B cell (primary cell): Measurements from ENCODE around the gene IL17RC. TPM values are rescaled to one million over a fixed set of nuclear protein-coding genes. Genes with fewer than 3 reads are reported as not detected.

Experiments used
- ATAC-seq: fragments of 200-7000 bp; cut with Tn5 transposase; one replicate; pipeline ENCODE4 v1.10.0; 2021; ENCODE audit warnings: low read depth, mild to moderate bottlenecking, moderate number of reproducible peaks, moderate library complexity
- CTCF ChIA-PET: fragments of 350-600 bp; sonication (Branson Sonifier 250); formaldehyde crosslinking; loops from one replicate; lab custom pipeline; 2021; ENCODE audit warnings: antibody characterized with exemption, inconsistent platforms; lab: Charles Lee
- POLR2A ChIA-PET: fragments of 350-600 bp; sonication (Branson Sonifier 250); formaldehyde crosslinking; loops from one replicate; lab custom pipeline; 2021; ENCODE audit warnings: antibody characterized with exemption; lab: Charles Lee
- DNase-seq: peaks from one replicate; pipeline ENCODE4 v3.0.0; 2013
- H2AFZ ChIP-seq: 2 replicates; pipeline ENCODE4 v1.6.1; 2012; ENCODE audit warnings: mild to moderate bottlenecking, low read depth, low read length; ENCODE audit not compliant: insufficient read depth, poor library complexity, severe bottlenecking
- H3K27ac ChIP-seq, 2 donors: 1 replicate in 1 of 2; 2 replicates in 1 of 2; pipeline ENCODE4 v1.5.1; 2012 to 2013; ENCODE audit warnings: low read length in 2 of 2, mild to moderate bottlenecking in 2 of 2, moderate library complexity in 1 of 2
- H3K27me3 ChIP-seq, 4 experiments: fragments of 200-600 bp in 1 of 4; sonication (generic) in 1 of 4; replicated peaks in 1 of 4; 1 replicate in 2 of 4; 2 replicates in 2 of 4; pipeline versions ENCODE4 v1.6.1 to v1.7.0; 2013 to 2016; ENCODE audit warnings: low read length in 3 of 4, mild to moderate bottlenecking in 2 of 4, mixed read lengths in 1 of 4, moderate library complexity in 1 of 4; ENCODE audit not compliant: insufficient read depth in 4 of 4, control insufficient read depth in 3 of 4; ENCODE audit errors: control extremely low read depth in 1 of 4
- H3K36me3 ChIP-seq, 2 experiments: replicated peaks in 1 of 2; 1 replicate in 1 of 2; 2 replicates in 1 of 2; pipeline versions ENCODE4 v1.6.1 to v1.7.1; 2013; ENCODE audit warnings: low read length in 1 of 2; ENCODE audit not compliant: insufficient read depth in 2 of 2, control insufficient read depth in 1 of 2; ENCODE audit errors: control extremely low read depth in 1 of 2, extremely low read depth in 1 of 2
- H3K4me1 ChIP-seq, 2 donors: fragments of 200-600 bp in 1 of 2; sonication (generic) in 1 of 2; 1 replicate in 1 of 2; 2 replicates in 1 of 2; pipeline versions ENCODE4 v1.5.1 to v1.6.1; 2013 to 2017; ENCODE audit warnings: low read length in 2 of 2; ENCODE audit not compliant: control insufficient read depth in 2 of 2, insufficient read depth in 2 of 2
- H3K4me2 ChIP-seq: replicated peaks from 2 replicates; pipeline ENCODE3; 2012; ENCODE audit warnings: mild to moderate bottlenecking, low read depth, low read length; ENCODE audit not compliant: poor library complexity, severe bottlenecking
- H3K4me3 ChIP-seq, 5 experiments: fragments of 200-600 bp in 1 of 5; sonication (generic) in 1 of 5; 1 replicate in 3 of 5; 2 replicates in 2 of 5; pipeline versions ENCODE4 v1.5.1 to v1.7.0; 2011 to 2016; ENCODE audit warnings: low read length in 4 of 5, mild to moderate bottlenecking in 4 of 5, low read depth in 2 of 5, control low read depth in 1 of 5, moderate library complexity in 1 of 5; ENCODE audit not compliant: insufficient read depth in 1 of 5; ENCODE audit errors: control extremely low read depth in 1 of 5, extremely low read depth in 1 of 5
- H3K79me2 ChIP-seq: fragments of 200-600 bp; sonication (generic); one replicate; pipeline ENCODE4 v1.6.0; 2016; ENCODE audit warnings: low read length; ENCODE audit not compliant: control insufficient read depth, insufficient read depth
- H3K9ac ChIP-seq: fragments of 200-600 bp; sonication (generic); 2 replicates; pipeline ENCODE4 v1.6.1; 2017; ENCODE audit warnings: mild to moderate bottlenecking, low read length, moderate library complexity
- H3K9me3 ChIP-seq, 3 donors: one replicate each; pipeline versions ENCODE4 v1.6.1 to v1.7.1; 2013; ENCODE audit warnings: low read length in 2 of 3; ENCODE audit not compliant: control insufficient read depth in 2 of 3, insufficient read depth in 1 of 3; ENCODE audit errors: control extremely low read depth in 1 of 3
- H4K20me1 ChIP-seq: 2 replicates; pipeline ENCODE4 v1.6.0; 2012; ENCODE audit warnings: mild to moderate bottlenecking, low read length; ENCODE audit not compliant: insufficient read depth, control insufficient read depth, poor library complexity, severe bottlenecking
- H3K27ac Mint-ChIP-seq: one replicate; pipeline ENCODE4 v1.8.0; 2021; ENCODE audit warnings: mixed read lengths
- H3K27me3 Mint-ChIP-seq: one replicate; pipeline ENCODE4 v1.8.0; 2021; ENCODE audit warnings: mixed read lengths
- H3K4me1 Mint-ChIP-seq: one replicate; pipeline ENCODE4 v1.8.0; 2021; ENCODE audit warnings: mixed read lengths
- H3K4me3 Mint-ChIP-seq: one replicate; pipeline ENCODE4 v1.8.0; 2021; ENCODE audit warnings: mixed read lengths
- H3K9me3 Mint-ChIP-seq: one replicate; pipeline ENCODE4 v1.8.0; 2022; ENCODE audit warnings: mixed read lengths; ENCODE audit not compliant: insufficient read depth
- EZH2 ChIP-seq: IDR thresholded peaks from 2 replicates; pipeline ENCODE4 v1.6.1; 2012; ENCODE audit warnings: borderline replicate concordance, low read depth, mild to moderate bottlenecking, moderate library complexity, low read length; ENCODE audit not compliant: insufficient read depth, poor library complexity, severe bottlenecking
- WGBS: methylation state at CpG from one replicate; pipeline ENCODE4 v1.1.5; 2013; ENCODE audit warnings: missing lambda C conversion rate; ENCODE audit not compliant: insufficient coverage; 5-methylcytosine and 5-hydroxymethylcytosine counted together
- intact Hi-C: fragments of 100-400 bp; cut with micrococcal nuclease; formaldehyde crosslinking; loops from one replicate; pipeline ENCODE4 v1.10.0; 2022
- polyA plus RNA-seq: library from polyadenylated mRNA; depleted of rRNA; stranded (reverse); fragments of >200 nt; gene quantifications from 2 replicates; pipeline ENCODE4 v1.2.3, GENCODE V29; 2012
- total RNA-seq, 2 donors: library from RNA; stranded (reverse); fragments of 120-200 nt in 1 of 2; gene quantifications; 1 replicate in 1 of 2; 2 replicates in 1 of 2; pipeline versions ENCODE4 v1.2.3 to v1.2.4, GENCODE V29; 2013 to 2022
- TF ChIP-seq, protein P1 (sequence below): fragments of 200-600 bp; IDR thresholded peaks from one replicate; pipeline ENCODE4 v1.8.0; 2022; ENCODE audit warnings: antibody characterized with exemption, mild to moderate bottlenecking

IL17RC gene
- total and polyA plus RNA-seq, 2 donors (not counting 1 experiment from before 2014, with no cell fraction given): 0.25 to 0.98 TPM

DNA sequence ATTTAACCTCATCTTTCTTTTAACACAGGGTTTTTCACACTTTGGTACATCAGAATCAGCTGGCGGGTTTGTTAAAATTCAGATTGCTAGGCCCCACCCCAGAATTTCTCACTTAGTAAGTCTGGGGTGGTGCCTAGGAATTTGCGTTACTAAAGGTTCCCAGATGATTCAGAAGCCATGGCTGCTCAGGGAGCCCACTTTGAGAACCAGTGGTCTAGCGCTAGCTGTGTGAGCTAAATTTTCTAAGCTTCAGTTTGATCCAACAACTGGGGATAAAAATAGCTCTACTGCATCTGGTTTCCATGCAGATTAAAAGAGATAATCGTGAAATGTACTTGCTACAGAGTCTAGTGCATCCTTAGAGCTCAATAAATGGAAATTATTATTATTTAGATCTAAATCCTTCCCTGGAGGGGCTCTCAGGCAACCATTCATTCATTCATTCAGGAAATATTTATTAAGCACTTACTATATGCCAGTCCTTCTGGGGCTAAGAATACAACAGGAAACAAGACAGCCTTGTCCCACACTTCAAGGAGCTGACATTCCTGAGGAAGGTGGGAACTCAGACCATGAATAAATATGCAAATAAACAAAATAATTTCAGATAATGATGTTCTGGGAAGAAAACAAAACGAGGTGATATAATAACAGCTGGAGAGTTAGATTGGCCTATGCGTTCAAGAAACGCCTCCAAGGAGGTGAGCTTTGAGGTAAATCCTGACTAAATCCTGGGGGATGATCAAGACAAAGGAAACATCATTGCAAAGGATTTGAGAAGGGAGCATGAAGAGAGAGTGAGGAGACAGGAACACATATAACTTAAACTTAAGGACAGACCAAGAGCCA lies 33.0 kb upstream of the IL17RC start:
- Histone ChIP-seq H4K20me1 (no peaks in the 10 kb centered on the region), H3K4me1 (no peaks in the 10 kb centered on the region), H3K4me3 (no peak overlapping the region), H3K9me3 (no peaks in the 10 kb centered on the region), H3K4me2 (no peak overlapping the region), H3K27me3 (no peaks in the 10 kb centered on the region), H3K79me2 (no peaks in the 10 kb centered on the region), H2AFZ (no peak overlapping the region), H3K27ac (no peak overlapping the region), H3K36me3 (no peaks in the 10 kb centered on the region), H3K9ac (no peak overlapping the region)
- Mint-ChIP-seq H3K4me1 (no peaks in the 10 kb centered on the region), H3K27ac (no peak overlapping the region), H3K4me3 (no peak overlapping the region), H3K9me3 (no peaks in the 10 kb centered on the region), H3K27me3 (no peaks in the 10 kb centered on the region)
- no peak for DNase-seq
- no peak for TF ChIP-seq EZH2
- TF ChIP-seq, protein P1, sequence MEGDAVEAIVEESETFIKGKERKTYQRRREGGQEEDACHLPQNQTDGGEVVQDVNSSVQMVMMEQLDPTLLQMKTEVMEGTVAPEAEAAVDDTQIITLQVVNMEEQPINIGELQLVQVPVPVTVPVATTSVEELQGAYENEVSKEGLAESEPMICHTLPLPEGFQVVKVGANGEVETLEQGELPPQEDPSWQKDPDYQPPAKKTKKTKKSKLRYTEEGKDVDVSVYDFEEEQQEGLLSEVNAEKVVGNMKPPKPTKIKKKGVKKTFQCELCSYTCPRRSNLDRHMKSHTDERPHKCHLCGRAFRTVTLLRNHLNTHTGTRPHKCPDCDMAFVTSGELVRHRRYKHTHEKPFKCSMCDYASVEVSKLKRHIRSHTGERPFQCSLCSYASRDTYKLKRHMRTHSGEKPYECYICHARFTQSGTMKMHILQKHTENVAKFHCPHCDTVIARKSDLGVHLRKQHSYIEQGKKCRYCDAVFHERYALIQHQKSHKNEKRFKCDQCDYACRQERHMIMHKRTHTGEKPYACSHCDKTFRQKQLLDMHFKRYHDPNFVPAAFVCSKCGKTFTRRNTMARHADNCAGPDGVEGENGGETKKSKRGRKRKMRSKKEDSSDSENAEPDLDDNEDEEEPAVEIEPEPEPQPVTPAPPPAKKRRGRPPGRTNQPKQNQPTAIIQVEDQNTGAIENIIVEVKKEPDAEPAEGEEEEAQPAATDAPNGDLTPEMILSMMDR: no peak
- WGBS: 97% methylated on average over 4 of the region's 7 CpGs
- CTCF ChIA-PET: interaction anchor here (0.6 to 1.0 kb wide), 2 partner anchors 102 to 328 kb away, joined by 3 read pairs; no protein-coding TSS in a partner anchor
- POLR2A ChIA-PET: interaction anchor here (0.7 kb wide), 2 partner anchors 342 to 487 kb away, joined by 4 to 8 read pairs; no protein-coding TSS in a partner anchor
- ATAC-seq: no peak
- intact Hi-C loops: no loop called here

DNA sequence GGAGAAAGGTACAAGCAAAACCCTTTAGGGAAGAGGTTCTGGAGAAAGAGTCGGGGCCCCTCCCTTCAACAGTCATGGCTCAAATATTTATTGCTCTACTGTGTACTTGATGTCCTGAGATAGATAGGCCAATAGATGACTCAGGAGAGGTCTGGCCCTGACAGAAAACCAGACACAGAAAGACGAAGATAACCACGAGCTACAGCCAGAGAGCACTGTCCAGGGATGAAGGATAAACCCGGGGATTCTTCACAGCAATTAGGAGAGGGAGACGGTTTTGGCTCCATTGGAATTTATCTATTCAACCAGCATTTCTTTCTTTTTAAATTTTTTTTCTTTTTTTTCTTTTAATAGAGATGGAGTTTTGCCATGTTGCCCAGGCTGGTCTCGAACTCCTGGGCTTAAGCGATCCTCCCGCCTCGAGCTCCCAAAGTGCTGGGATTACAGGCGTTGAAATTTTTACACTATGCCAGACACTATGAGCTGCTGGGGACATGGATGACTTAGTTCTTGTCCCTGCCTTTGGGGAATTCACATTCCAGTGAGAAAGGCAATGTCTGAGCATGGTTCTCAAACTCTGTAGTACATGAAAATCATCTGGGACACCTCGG lies 32.2 kb upstream of the IL17RC start:
- Histone ChIP-seq H3K4me2 (no peak overlapping the region), H2AFZ (no peak overlapping the region), H3K4me3 (no peak overlapping the region), H3K4me1 (no peaks in the 10 kb centered on the region), H4K20me1 (no peaks in the 10 kb centered on the region), H3K79me2 (no peaks in the 10 kb centered on the region), H3K27ac (no peak overlapping the region), H3K27me3 (no peaks in the 10 kb centered on the region), H3K9me3 (no peaks in the 10 kb centered on the region), H3K9ac (no peak overlapping the region), H3K36me3 (no peaks in the 10 kb centered on the region)
- ATAC-seq (no peak), DNase-seq (no peak)
- TF ChIP-seq EZH2: no peak
- H3K4me3 Mint-ChIP-seq: no peak overlapping the region
- H3K4me1 Mint-ChIP-seq: peaks cover 2% of the 10 kb centered on the region
- no peaks in the 10 kb centered on the region for H3K27me3 Mint-ChIP-seq
- H3K27ac Mint-ChIP-seq: no peak overlapping the region
- WGBS: 83% methylated on average over 7 of the region's 11 CpGs
- ChIA-PET CTCF (interaction anchor here (0.6 kb wide), 1 partner anchor 328 kb away, joined by 3 read pairs; no protein-coding TSS in a partner anchor), POLR2A (no interaction called here)
- no peaks in the 10 kb centered on the region for H3K9me3 Mint-ChIP-seq
- intact Hi-C loops: no loop called here
